Body of pancreas (tissue), 4 donors: Measurements from ENCODE around the gene PDE4D. TPM values are rescaled to one million over a fixed set of nuclear protein-coding genes. Genes with fewer than 3 reads are reported as not detected.

Experiments used
- ATAC-seq: fragments of 150-250 bp; one replicate; pipeline ENCODE4 v1.9.1; 2016
- DNase-seq, 4 donors: peaks; one replicate each; pipeline ENCODE4 v3.0.0-alpha.2; 2019
- H3K27ac ChIP-seq, 4 donors: fragments of 200-600 bp; sonication (generic); 1 replicate in 3 of 4; 2 replicates in 1 of 4; pipeline versions ENCODE4 v1.5.1 to v1.6.1; 2016 to 2019; ENCODE audit warnings: mild to moderate bottlenecking in 1 of 4, mixed read lengths in 1 of 4, moderate library complexity in 1 of 4
- H3K27me3 ChIP-seq, 2 donors: fragments of 200-600 bp; sonication (generic); one replicate each; pipeline ENCODE4 v1.6.0; 2016; ENCODE audit warnings: mild to moderate bottlenecking in 1 of 2
- H3K36me3 ChIP-seq, 2 donors: fragments of 200-600 bp; sonication (generic); replicated peaks in 1 of 2; 2 replicates each; pipeline ENCODE4 v1.5.1; 2016; ENCODE audit warnings: low read depth in 2 of 2; ENCODE audit not compliant: insufficient read depth in 1 of 2
- H3K4me1 ChIP-seq: fragments of 200-600 bp; sonication (generic); one replicate; pipeline ENCODE4 v1.6.0; 2016
- H3K4me3 ChIP-seq, 2 donors: fragments of 200-600 bp; sonication (generic); 1 replicate in 1 of 2; 2 replicates in 1 of 2; pipeline ENCODE4 v1.5.1; 2016 to 2019
- H3K9me3 ChIP-seq, 3 donors: fragments of 200-600 bp; sonication (generic); 1 replicate in 2 of 3; 2 replicates in 1 of 3; pipeline ENCODE4 v1.5.1; 2016
- CTCF ChIP-seq, 7 experiments: fragments of 450-650 bp in 4 of 7; fragments of 200-600 bp in 3 of 7; sonication (generic) in 3 of 7; IDR thresholded peaks; one replicate each; pipeline ENCODE4 v1.5.1; 2016 to 2019; ENCODE audit warnings: antibody characterized with exemption in 7 of 7
- POLR2A ChIP-seq, 3 donors: fragments of 450-650 bp; IDR thresholded peaks; one replicate each; pipeline ENCODE4 v1.6.1; 2016; ENCODE audit warnings: antibody characterized with exemption in 3 of 3, mild to moderate bottlenecking in 2 of 3
- WGBS, 2 donors: methylation state at CpG; one replicate each; pipeline ENCODE4 v1.1.5; 2017; 5-methylcytosine and 5-hydroxymethylcytosine counted together
- intact Hi-C: fragments of 100-400 bp; cut with DNase I; formaldehyde crosslinking; loops from one replicate; pipeline ENCODE4 v1.15.1; 2023
- total RNA-seq, 2 donors: library from RNA; depleted of rRNA; stranded (reverse); fragments of >200 nt; gene quantifications; one replicate each; pipeline ENCODE4 v1.1.0, GENCODE V29; 2016

Gene PDE4D
- total RNA-seq, 2 donors from 2014 or later, result 8.6 to 9.2 TPM

GRCh38 chr5:59587489-59588337 is 305.8 kb downstream of the PDE4D start:
- peak in 1 of 7 experiments; percentile 10 for TF ChIP-seq CTCF (IDR thresholded peaks at IDR 0.05)
- no peak for TF ChIP-seq POLR2A (IDR thresholded peaks at IDR 0.05)
- ATAC-seq (peak; percentile 69), DNase-seq (peak; percentile 26 to 58 (median 42))
- 5 to 6% methylated on average over 12 to 17 of the region's 17 CpGs for WGBS, 2 donors
- H3K4me1 ChIP-seq, result peaks cover 19% of the 10 kb centered on the region
- no peaks in the 10 kb centered on the region for H3K27me3 ChIP-seq
- H3K9me3 ChIP-seq, result no peaks in the 10 kb centered on the region
- no peak overlapping the region for H3K27ac ChIP-seq
- H3K36me3 ChIP-seq, result no peaks in the 10 kb centered on the region
- intact Hi-C loops, result no loop called here
- no peak overlapping the region for H3K4me3 ChIP-seq

GRCh38 chr5:59586841-59587240 is 306.7 kb downstream of the PDE4D start:
- Histone ChIP-seq H3K27me3 (no peaks in the 10 kb centered on the region), H3K9me3 (no peaks in the 10 kb centered on the region), H3K4me3 (no peak overlapping the region), H3K36me3 (no peaks in the 10 kb centered on the region), H3K4me1 (peaks cover 22% of the 10 kb centered on the region), H3K27ac (no peak overlapping the region)
- TF ChIP-seq CTCF (IDR thresholded peaks at IDR 0.05), result no peak
- TF ChIP-seq POLR2A (IDR thresholded peaks at IDR 0.05), result no peak
- DNase-seq (no peak), ATAC-seq (no peak)
- intact Hi-C loops, result no loop called here
- WGBS, 2 donors, result 91 to 92% methylated on average over 5 of the region's 5 CpGs

- H3K27ac ChIP-seq, result no peak overlapping the region
- no peaks in the 10 kb centered on the region for H3K27me3 ChIP-seq
- no peak overlapping the region for H3K4me3 ChIP-seq
- intact Hi-C loops, result no loop called here
- DNase-seq (no peak), ATAC-seq (no peak)
- TF ChIP-seq CTCF (IDR thresholded peaks at IDR 0.05) (no peak), POLR2A (IDR thresholded peaks at IDR 0.05) (no peak)
- no peaks in the 10 kb centered on the region for H3K36me3 ChIP-seq
- H3K9me3 ChIP-seq, result no peaks in the 10 kb centered on the region
- 82 to 91% methylated on average over 6 of the region's 6 CpGs for WGBS, 2 donors
- peaks cover 22% of the 10 kb centered on the region for H3K4me1 ChIP-seq
Observed at GRCh38 chr5:59584858-59585846, 308.4 kb downstream of the PDE4D start.

GRCh38 chr5:59583810-59584562 is 309.5 kb downstream of the PDE4D start:
- 79 to 87% methylated on average over 8 of the region's 8 CpGs for WGBS, 2 donors
- Histone ChIP-seq H3K4me1 (peaks cover 22% of the 10 kb centered on the region), H3K27ac (peak overlapping the region in 1 of 4 donors; percentile 32), H3K9me3 (no peaks in the 10 kb centered on the region), H3K4me3 (no peak overlapping the region), H3K36me3 (no peaks in the 10 kb centered on the region), H3K27me3 (no peaks in the 10 kb centered on the region)
- no peak for TF ChIP-seq POLR2A (IDR thresholded peaks at IDR 0.05)
- TF ChIP-seq CTCF (IDR thresholded peaks at IDR 0.05), result no peak
- intact Hi-C loops, result no loop called here
- ATAC-seq, result no peak
- no peak for DNase-seq
